HepG2 (cell line): ENCODE data around the gene TMEM129. TPM values are rescaled to one million over a fixed set of nuclear protein-coding genes. Genes with fewer than 3 reads are reported as not detected.

ENCODE experiments used
- AGO2 ChIP-seq: fragments of 200-400 bp; formaldehyde crosslinking; optimal IDR thresholded peaks from 2 replicates; pipeline ENCODE3; 2017; ENCODE audit warnings: mild to moderate bottlenecking, low read depth, low read length, moderate library complexity
- DNMT3B ChIP-seq: conservative IDR thresholded peaks from 2 replicates; pipeline ENCODE4 v1.6.1; 2016; ENCODE audit warnings: missing biosample characterization, control low read depth
- HNF4A ChIP-seq: sonication (generic); formaldehyde crosslinking; IDR thresholded peaks from 2 replicates; pipeline ENCODE4 v1.4.0; 2020; ENCODE audit warnings: missing genetic modification reagents
- KDM3A ChIP-seq: IDR thresholded peaks from 2 replicates; pipeline ENCODE4 v1.6.1; 2018; ENCODE audit warnings: low read depth, missing compliant biosample characterization
- KDM5B ChIP-seq: sonication (generic); formaldehyde crosslinking; IDR thresholded peaks from 2 replicates; pipeline ENCODE4 v1.4.0; 2020; ENCODE audit warnings: missing genetic modification reagents, mild to moderate bottlenecking, borderline replicate concordance
- NR0B2 ChIP-seq: sonication (generic); formaldehyde crosslinking; IDR thresholded peaks from 2 replicates; pipeline ENCODE4 v1.4.0; 2020; ENCODE audit warnings: mild to moderate bottlenecking, missing genetic modification reagents
- RNF219 ChIP-seq: sonication (generic); formaldehyde crosslinking; IDR thresholded peaks from 2 replicates; pipeline ENCODE4 v1.5.0; 2020; ENCODE audit warnings: mild to moderate bottlenecking, missing genetic modification reagents
- ZBTB8A ChIP-seq: sonication (generic); formaldehyde crosslinking; IDR thresholded peaks from 2 replicates; pipeline ENCODE4 v1.4.0; 2020; ENCODE audit warnings: mild to moderate bottlenecking, low read depth, missing genetic modification reagents, borderline replicate concordance
- ZNF142 ChIP-seq: sonication (generic); formaldehyde crosslinking; IDR thresholded peaks from 2 replicates; pipeline ENCODE4 v1.4.0; 2020; ENCODE audit warnings: missing genetic modification reagents
- ZNF281 ChIP-seq: sonication (generic); formaldehyde crosslinking; IDR thresholded peaks from 2 replicates; pipeline ENCODE4 v1.4.0; 2020; ENCODE audit warnings: missing genetic modification reagents, borderline replicate concordance
- ZNF570 ChIP-seq: sonication (generic); formaldehyde crosslinking; IDR thresholded peaks from 2 replicates; pipeline ENCODE4 v1.4.0; 2020; ENCODE audit warnings: mild to moderate bottlenecking, missing genetic modification reagents, borderline replicate concordance
- ZNF619 ChIP-seq: sonication (generic); formaldehyde crosslinking; IDR thresholded peaks from 2 replicates; pipeline ENCODE4 v1.4.0; 2020; ENCODE audit warnings: mild to moderate bottlenecking, missing genetic modification reagents
- ZNF770 ChIP-seq: sonication (generic); formaldehyde crosslinking; IDR thresholded peaks from 2 replicates; pipeline ENCODE4 v1.5.0; 2020; ENCODE audit warnings: mild to moderate bottlenecking, missing genetic modification reagents
- ZSCAN20 ChIP-seq: sonication (generic); formaldehyde crosslinking; IDR thresholded peaks from 2 replicates; pipeline ENCODE4 v1.4.0; 2020; ENCODE audit warnings: missing genetic modification reagents, mild to moderate bottlenecking, borderline replicate concordance
- polyA plus RNA-seq, 8 experiments: library from polyadenylated mRNA; depleted of rRNA in 3 of 8; stranded (reverse) in 7 of 8; unstranded in 1 of 8; fragments of >200 nt; fragmentation: Illumina TruSeq in 4 of 8; extraction: Trizol in 4 of 8; gene quantifications; 2 replicates each; pipeline versions ENCODE4 v1.2.1 to v1.2.3, GENCODE V29; 2011 to 2016; ENCODE audit warnings: low read depth in 4 of 8, missing spikeins in 1 of 8, mixed read lengths in 1 of 8; ENCODE audit not compliant: insufficient read depth in 1 of 8
- total RNA-seq, 5 experiments: library from RNA; depleted of rRNA; stranded (reverse); fragments of >200 nt; fragmentation: Illumina TruSeq; extraction: Trizol; gene quantifications; 2 replicates each; pipeline ENCODE4 v1.2.3, GENCODE V29; 2016; ENCODE audit warnings: low read depth in 1 of 5

Gene TMEM129
- total and polyA plus RNA-seq, 2 of the 13 experiments (the other 11 are each of a cell fraction or from before 2014, with no cell fraction given), result 19.0 to 25.8 TPM

- TF ChIP-seq KDM5B (CRISPR knock-in tag) (peak; percentile 96), ZNF570 (no peak), KDM3A (0 out of 2 replicates have a peak, but pooled peaks have one; percentile 30), HNF4A (no peak; the same call in 1 of the 2 replicates), DNMT3B (CRISPR knock-in tag) (no peak), ZNF281 (CRISPR knock-in tag) (no peak), RNF219 (CRISPR knock-in tag) (no peak), ZSCAN20 (no peak; the same call in 1 of the 2 replicates), AGO2 (peak; percentile 87), NR0B2 (peak; percentile 86), ZNF619 (CRISPR knock-in tag) (peak; percentile 77; the same call in 1 of the 2 replicates), ZNF142 (CRISPR knock-in tag) (0 out of 2 replicates have a peak, but pooled peaks have one; percentile 62), ZBTB8A (no peak), ZNF770 (peak; percentile 30; the same call in 1 of the 2 replicates)
Measured at GRCh38 chr4:1720163-1720983, 750 bp downstream of the TMEM129 start (continued).
